ENCODE measurements around the gene RBM39. TPM values are rescaled to one million over a fixed set of nuclear protein-coding genes. Genes with fewer than 3 reads are reported as not detected.

RBM39 gene
- total RNA-seq, 2 experiments from 2014 or later = 317 to 321 TPM

DNA sequence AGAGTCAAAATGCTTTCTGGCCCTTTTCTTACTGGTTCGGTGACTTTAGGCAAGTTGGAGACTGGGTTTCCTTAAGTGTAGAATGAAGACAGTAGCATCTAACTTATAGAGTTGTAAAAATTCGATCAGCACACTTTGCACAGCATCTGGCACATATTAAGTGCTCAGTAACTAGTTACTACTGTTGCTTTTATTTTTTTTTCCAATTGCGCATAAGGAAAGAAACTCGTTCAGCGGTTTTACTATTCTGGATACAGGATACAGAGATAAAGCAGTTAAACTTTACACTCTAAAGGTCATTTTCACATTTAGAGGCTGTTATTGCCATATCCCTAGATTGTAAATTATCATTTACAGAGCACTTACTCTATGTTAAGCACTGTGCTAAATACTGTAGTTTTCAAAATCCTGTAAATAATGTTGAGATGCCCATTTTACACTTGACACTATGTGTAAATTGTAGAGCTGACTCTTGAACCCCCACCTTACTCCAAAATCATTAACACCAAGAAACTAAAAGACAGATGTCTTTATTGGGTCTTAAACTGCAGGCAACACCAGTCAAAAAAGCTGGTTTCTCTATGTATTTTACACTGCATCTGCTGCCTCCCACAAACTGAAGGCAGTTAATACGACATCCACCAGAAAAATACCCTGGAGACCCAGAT is 42.0 kb downstream of the RBM39 start:
- ATAC-seq = no peak
- Mint-ChIP-seq H3K4me1 (ENCODE audit: low read depth) (peaks cover 35% of the 10 kb centered on the region), H3K9me3 (no peaks in the 10 kb centered on the region), H3K27ac (peak overlapping the region; percentile 97), H3K36me3 (ENCODE audit: low read depth) (peaks cover 63% of the 10 kb centered on the region), H3K27me3 (no peaks in the 10 kb centered on the region), H3K4me3 (peak overlapping the region; percentile 83)
- intact Hi-C loops (cut with micrococcal nuclease) = loop anchor here (5.0 kb wide), 1 partner anchor 32 kb away; no protein-coding TSS in a partner anchor
- CTCF ChIA-PET = interaction anchor here (0.7 to 1.6 kb wide), 6 partner anchors 10 to 254 kb away, joined by 3 to 7 read pairs (median 4); partner anchors contain the start of gene SCAND1
- DNase-seq = no peak
- TF ChIP-seq CTCF (IDR thresholded peaks at IDR 0.05) = no peak
- POLR2A ChIA-PET = interaction anchor here (0.6 to 35.7 kb wide), 7 partner anchors 8 to 210 kb away, joined by 3 to 1214 read pairs (median 5); partner anchors contain the start of genes CPNE1, RBM12, RBM39 and SPAG4

DNA sequence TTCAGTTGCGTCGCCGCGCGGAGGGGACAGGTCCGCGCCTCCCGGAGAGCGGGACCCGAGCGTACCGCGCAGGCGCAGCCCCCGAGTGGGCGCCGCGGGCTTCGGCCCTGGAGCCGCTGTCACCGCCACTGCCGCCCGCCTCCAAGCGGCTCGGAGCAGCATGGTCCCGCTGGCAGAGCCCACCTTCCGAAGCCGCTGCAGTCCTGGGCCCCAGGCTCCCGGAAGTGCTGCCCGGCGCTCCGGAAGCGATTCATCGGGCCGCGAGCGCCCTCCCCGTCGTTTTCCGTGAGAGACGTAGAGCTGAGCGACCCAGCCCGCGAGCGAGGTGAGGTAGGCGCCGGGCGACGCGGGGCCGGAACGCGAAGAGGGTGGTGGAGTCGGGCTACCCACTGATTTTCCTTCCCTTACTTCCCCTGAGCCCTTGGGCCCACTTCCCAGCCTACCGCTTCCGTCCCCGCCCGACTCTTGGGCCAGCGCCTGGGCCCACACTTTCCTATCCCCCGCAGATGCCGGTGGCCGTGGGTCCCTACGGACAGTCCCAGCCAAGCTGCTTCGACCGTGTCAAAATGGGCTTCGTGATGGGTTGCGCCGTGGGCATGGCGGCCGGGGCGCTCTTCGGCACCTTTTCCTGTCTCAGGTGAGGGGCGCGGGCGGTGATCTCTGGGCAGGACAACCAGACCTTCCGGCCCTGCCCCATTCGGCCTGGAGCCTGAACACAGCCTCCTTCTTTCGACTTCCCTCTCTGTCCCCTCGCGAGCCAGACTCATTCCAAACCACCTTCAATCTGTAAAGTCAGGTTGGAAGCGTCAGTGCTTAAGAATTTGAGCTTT is 42.7 kb downstream of the RBM39 start, which contains the start of the genes NFS1 and ROMO1:
Gene NFS1, minus strand, starts transcription at position 226 of the 830 bp plus-strand sequence. Its CDS starts 64 bp downstream, at position 162.
Gene ROMO1, plus strand, starts transcription at position 279 of the 830 bp plus-strand sequence. Its CDS starts 228 bp downstream, at position 507.
- peaks cover 33% of the 10 kb centered on the region for H3K4me1 Mint-ChIP-seq (ENCODE audit: low read depth)

GRCh38 chr20:35698298-35699126 is 43.5 kb downstream of the RBM39 start:
- intact Hi-C loops (cut with micrococcal nuclease) = loop anchor here (5.0 kb wide), 1 partner anchor 34 kb away; no protein-coding TSS in a partner anchor
- no peaks in the 10 kb centered on the region for H3K9me3 Mint-ChIP-seq
- peak; percentile 41 for ATAC-seq
- peak overlapping the region; percentile 83 for H3K4me3 Mint-ChIP-seq
- H3K4me1 Mint-ChIP-seq (ENCODE audit: low read depth) = peaks cover 31% of the 10 kb centered on the region
- TF ChIP-seq CTCF (IDR thresholded peaks at IDR 0.05) = no peak
- POLR2A ChIA-PET = interaction anchor here (0.7 to 35.7 kb wide), 4 partner anchors 19 to 80 kb away, joined by 3 to 1214 read pairs (median 20); partner anchors contain the start of genes CPNE1, RBM12, RBM39 and SPAG4
- CTCF ChIA-PET = interaction anchor here (1.3 to 1.5 kb wide), 2 partner anchors 9 to 11 kb away, joined by 4 to 5 read pairs; no protein-coding TSS in a partner anchor
- H3K36me3 Mint-ChIP-seq (ENCODE audit: low read depth) = peaks cover 49% of the 10 kb centered on the region
- peak overlapping the region; percentile 82 for H3K27ac Mint-ChIP-seq
- DNase-seq = peak; percentile 16
- H3K27me3 Mint-ChIP-seq = no peaks in the 10 kb centered on the region

More for the DNA sequence above, 42.7 kb downstream of the RBM39 start, which contains the start of the genes NFS1 and ROMO1:
- DNase-seq = peak; percentile 93
- peak within 1 kb of the TSS; percentile 83 for H3K4me3 Mint-ChIP-seq
- CTCF ChIA-PET = interaction anchor here (0.8 to 1.6 kb wide), 5 partner anchors 8 to 254 kb away, joined by 3 to 5 read pairs (median 4); partner anchors contain the start of gene SCAND1
- peak within 1 kb of the TSS; percentile 97 for H3K27ac Mint-ChIP-seq
- no peaks in the 10 kb centered on the region for H3K9me3 Mint-ChIP-seq
- POLR2A ChIA-PET = interaction anchor here (0.7 to 35.7 kb wide), 7 partner anchors 9 to 209 kb away, joined by 3 to 1214 read pairs (median 5); partner anchors contain the start of genes CPNE1, RBM12, RBM39 and SPAG4
- no peaks in the 10 kb centered on the region for H3K27me3 Mint-ChIP-seq
- H3K36me3 Mint-ChIP-seq (ENCODE audit: low read depth) = peaks cover 57% of the 10 kb centered on the region
- ATAC-seq = peak; percentile 90
- intact Hi-C loops (cut with micrococcal nuclease) = loop anchor here (5.0 kb wide), 1 partner anchor 33 kb away; no protein-coding TSS in a partner anchor
- no peak for TF ChIP-seq CTCF (IDR thresholded peaks at IDR 0.05)

GRCh38 chr20:35697696-35698297 is 44.3 kb downstream of the RBM39 start:
- POLR2A ChIA-PET = interaction anchor here (0.7 to 35.7 kb wide), 3 partner anchors 19 to 33 kb away, joined by 3 to 1214 read pairs (median 4); partner anchors contain the start of genes CPNE1, RBM12 and RBM39
- TF ChIP-seq CTCF (IDR thresholded peaks at IDR 0.05) = no peak
- H3K4me1 Mint-ChIP-seq (ENCODE audit: low read depth) = peaks cover 30% of the 10 kb centered on the region
- intact Hi-C loops (cut with micrococcal nuclease) = loop anchor here (5.0 kb wide), 1 partner anchor 35 kb away; no protein-coding TSS in a partner anchor
- no peaks in the 10 kb centered on the region for H3K27me3 Mint-ChIP-seq
- H3K27ac Mint-ChIP-seq = peak overlapping the region; percentile 82
- H3K36me3 Mint-ChIP-seq (ENCODE audit: low read depth) = peaks cover 44% of the 10 kb centered on the region
- CTCF ChIA-PET = no interaction called here
- no peak for ATAC-seq
- H3K9me3 Mint-ChIP-seq = no peaks in the 10 kb centered on the region
- peak overlapping the region; percentile 83 for H3K4me3 Mint-ChIP-seq
- DNase-seq = no peak

All from activated CD8-positive, alpha-beta T cell treated with anti-CD3 and anti-CD28 coated beads for 36 hours (primary cell).